ENCODE results near the gene SLC26A11.
"Not testable (repeated sequence)": the region's sequence is repeated elsewhere in the genome, so short reads cannot be mapped to it uniquely, and the experiment has no call there.

The SLC26A11 gene

DNA sequence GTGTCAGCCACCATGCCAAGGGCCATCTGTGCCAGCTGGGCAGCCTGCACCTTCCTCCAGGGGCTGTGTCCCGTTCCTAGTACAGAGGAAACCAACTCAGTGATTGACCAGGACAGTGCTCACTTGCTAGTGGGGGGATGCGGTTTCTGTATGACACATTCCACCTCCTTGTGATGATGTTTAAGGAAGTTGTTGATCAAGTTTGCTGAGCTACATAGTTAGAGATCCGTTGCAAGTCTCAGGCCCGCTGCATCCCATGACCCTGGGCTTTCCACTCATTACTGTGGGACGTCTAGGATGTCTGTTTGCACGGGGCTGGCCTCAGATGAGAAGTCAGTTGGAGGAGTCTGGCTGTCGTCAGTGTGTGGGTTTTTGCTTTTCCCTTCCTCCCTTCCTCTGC, 74.0 kb downstream of the SLC26A11 start:
- Histone ChIP-seq H3K36me3 (ENCODE audit: control insufficient read depth, insufficient read depth, low read length) (peaks cover 18% of the 10 kb centered on the region), H3K4me3 (ENCODE audit: low read depth, low read length) (no peak overlapping the region), H3K27me3 (ENCODE audit: control insufficient read depth, insufficient read depth, low read length) (no peaks in the 10 kb centered on the region), H3K9me3 (ENCODE audit: control insufficient read depth, insufficient read depth, low read length) (no peaks in the 10 kb centered on the region), H3K4me1 (ENCODE audit: control insufficient read depth, insufficient read depth, low read length) (no peaks in the 10 kb centered on the region), H3K9ac (ENCODE audit: low read depth, low read length) (no peak overlapping the region)

DNA sequence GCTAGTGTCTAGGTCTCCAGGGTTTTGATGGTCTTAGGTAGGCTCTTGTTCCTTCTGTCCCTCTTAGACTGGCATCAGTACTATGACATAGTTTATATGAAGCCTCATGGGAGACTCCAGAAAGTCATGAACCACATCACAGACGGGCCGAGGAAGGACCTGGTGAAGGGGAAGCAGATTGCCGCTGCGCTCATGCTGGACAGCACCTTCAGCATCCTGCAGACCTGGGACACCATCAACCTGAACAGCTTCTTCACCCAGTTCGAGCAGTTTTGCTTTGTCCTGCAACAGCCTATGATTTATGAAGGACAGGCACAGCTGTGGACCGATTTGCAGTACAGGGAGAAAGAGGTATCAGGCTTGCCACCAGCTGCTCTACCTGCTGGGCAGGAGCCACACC, 74.4 kb downstream of the SLC26A11 start:
- peaks cover 18% of the 10 kb centered on the region for H3K36me3 ChIP-seq (ENCODE audit: control insufficient read depth, insufficient read depth, low read length)
- H3K9me3 ChIP-seq (ENCODE audit: control insufficient read depth, insufficient read depth, low read length): no peaks in the 10 kb centered on the region
- H3K4me1 ChIP-seq (ENCODE audit: control insufficient read depth, insufficient read depth, low read length): no peaks in the 10 kb centered on the region
- H3K4me3 ChIP-seq (ENCODE audit: low read depth, low read length): no peak overlapping the region
- H3K27me3 ChIP-seq (ENCODE audit: control insufficient read depth, insufficient read depth, low read length): no peaks in the 10 kb centered on the region
- H3K9ac ChIP-seq (ENCODE audit: low read depth, low read length): no peak overlapping the region

DNA sequence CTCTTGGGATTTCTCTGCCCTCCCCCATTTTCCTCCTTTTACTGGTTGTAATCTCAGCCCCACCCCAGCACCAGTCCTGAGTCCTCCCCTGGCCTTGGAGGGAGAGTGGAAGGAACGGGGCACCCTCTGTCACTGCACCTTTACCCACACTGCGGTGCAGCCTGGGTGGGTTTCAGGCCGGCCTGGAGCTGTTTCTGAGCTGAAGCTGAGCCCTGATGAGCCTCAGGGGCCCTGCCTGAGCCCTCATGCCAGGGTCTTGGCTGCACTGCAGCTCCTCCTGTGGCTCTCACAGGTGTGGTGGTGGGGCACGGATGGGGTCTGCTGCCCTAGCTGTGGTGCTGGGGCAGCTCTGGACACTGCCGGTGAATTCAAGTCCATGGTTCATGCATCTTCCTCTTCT, 74.9 kb downstream of the SLC26A11 start:
- Histone ChIP-seq H3K4me1 (ENCODE audit: control insufficient read depth, insufficient read depth, low read length) (no peaks in the 10 kb centered on the region), H3K36me3 (ENCODE audit: control insufficient read depth, insufficient read depth, low read length) (peaks cover 17% of the 10 kb centered on the region), H3K9me3 (ENCODE audit: control insufficient read depth, insufficient read depth, low read length) (no peaks in the 10 kb centered on the region), H3K4me3 (ENCODE audit: low read depth, low read length) (no peak overlapping the region), H3K9ac (ENCODE audit: low read depth, low read length) (no peak overlapping the region), H3K27me3 (ENCODE audit: control insufficient read depth, insufficient read depth, low read length) (no peaks in the 10 kb centered on the region)

DNA sequence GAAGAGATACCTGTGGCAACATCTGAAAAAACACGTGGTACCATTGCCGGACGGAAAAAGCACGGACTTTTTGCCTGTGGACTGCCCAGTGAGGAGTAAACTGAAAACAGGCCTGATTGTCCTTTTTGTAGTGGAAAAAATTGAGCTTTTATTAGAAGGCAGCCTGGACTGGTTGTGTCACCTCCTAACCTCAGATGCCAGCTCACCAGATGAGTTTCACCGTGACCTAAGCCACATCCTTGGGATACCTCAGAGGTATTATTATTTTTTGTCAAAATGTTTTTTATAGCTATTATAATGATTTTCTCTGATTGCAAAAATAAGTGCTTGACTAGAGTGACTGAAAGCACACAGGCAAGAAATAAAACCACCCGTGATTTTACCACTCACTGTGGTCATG, 75.3 kb downstream of the SLC26A11 start:
- H3K9ac ChIP-seq (ENCODE audit: low read depth, low read length): no peak overlapping the region
- H3K4me1 ChIP-seq (ENCODE audit: control insufficient read depth, insufficient read depth, low read length): no peaks in the 10 kb centered on the region
- H3K9me3 ChIP-seq (ENCODE audit: control insufficient read depth, insufficient read depth, low read length): no peaks in the 10 kb centered on the region
- no peaks in the 10 kb centered on the region for H3K27me3 ChIP-seq (ENCODE audit: control insufficient read depth, insufficient read depth, low read length)
- no peak overlapping the region for H3K4me3 ChIP-seq (ENCODE audit: low read depth, low read length)
- peaks cover 13% of the 10 kb centered on the region for H3K36me3 ChIP-seq (ENCODE audit: control insufficient read depth, insufficient read depth, low read length)

DNA sequence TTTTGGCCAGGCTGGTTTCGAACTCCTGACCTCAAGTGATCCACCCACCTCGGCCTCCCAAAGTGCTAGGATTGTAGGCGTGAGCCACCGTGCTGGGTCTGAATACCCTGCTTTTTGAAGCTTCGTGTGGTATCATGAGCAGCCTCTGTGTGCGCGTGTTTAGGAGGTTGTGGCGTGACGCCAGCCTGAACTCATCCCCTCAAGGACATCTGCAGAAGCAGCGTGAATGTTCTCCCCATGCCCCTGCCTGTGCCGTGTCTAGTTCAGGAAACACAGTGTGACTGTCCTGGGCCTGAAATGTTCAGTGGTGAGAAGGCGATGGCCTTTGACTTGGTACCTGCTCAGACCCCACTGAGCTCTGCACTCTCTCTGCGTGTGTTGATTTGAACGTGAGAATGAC, 76.0 kb downstream of the SLC26A11 start:
- Histone ChIP-seq H3K27me3 (ENCODE audit: control insufficient read depth, insufficient read depth, low read length) (no peaks in the 10 kb centered on the region), H3K9me3 (ENCODE audit: control insufficient read depth, insufficient read depth, low read length) (no peaks in the 10 kb centered on the region), H3K4me1 (ENCODE audit: control insufficient read depth, insufficient read depth, low read length) (no peaks in the 10 kb centered on the region), H3K4me3 (ENCODE audit: low read depth, low read length) (no peak overlapping the region), H3K36me3 (ENCODE audit: control insufficient read depth, insufficient read depth, low read length) (peaks cover 13% of the 10 kb centered on the region), H3K9ac (ENCODE audit: low read depth, low read length) (no peak overlapping the region)

DNA sequence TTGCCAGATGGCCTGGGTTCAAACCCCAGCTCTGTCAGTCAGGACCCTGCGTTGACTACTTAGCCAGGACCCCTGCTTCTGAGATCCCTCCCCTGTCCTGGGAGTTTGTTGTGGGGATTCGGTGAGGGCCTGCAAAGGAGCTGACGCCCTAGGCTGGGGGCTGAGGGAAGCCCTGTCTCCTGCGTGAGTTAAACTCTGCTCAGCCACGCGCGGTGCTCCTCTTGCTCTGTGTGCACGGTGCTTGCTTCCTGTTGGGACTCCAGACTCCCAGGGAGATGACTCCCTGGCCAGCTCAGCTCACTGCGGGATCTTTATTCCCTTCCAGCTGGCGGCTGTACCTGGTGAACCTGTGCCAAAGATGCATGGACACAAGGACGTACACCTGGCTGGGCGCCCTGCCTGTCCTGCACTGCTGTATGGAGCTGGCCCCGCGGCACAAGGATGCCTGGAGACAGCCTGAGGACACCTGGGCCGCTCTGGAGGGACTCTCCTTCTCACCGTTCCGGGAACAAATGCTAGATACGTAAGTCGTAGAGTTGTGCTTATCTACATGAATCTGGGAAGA, 77.9 kb downstream of the SLC26A11 start:
- Histone ChIP-seq H3K9me3 (ENCODE audit: control insufficient read depth, insufficient read depth, low read length) (no peaks in the 10 kb centered on the region), H3K4me3 (ENCODE audit: low read depth, low read length) (no peak overlapping the region), H3K4me1 (ENCODE audit: control insufficient read depth, insufficient read depth, low read length) (no peaks in the 10 kb centered on the region), H3K36me3 (ENCODE audit: control insufficient read depth, insufficient read depth, low read length) (peaks cover 10% of the 10 kb centered on the region), H3K27me3 (ENCODE audit: control insufficient read depth, insufficient read depth, low read length) (no peaks in the 10 kb centered on the region), H3K9ac (ENCODE audit: low read depth, low read length) (no peak overlapping the region)

DNA sequence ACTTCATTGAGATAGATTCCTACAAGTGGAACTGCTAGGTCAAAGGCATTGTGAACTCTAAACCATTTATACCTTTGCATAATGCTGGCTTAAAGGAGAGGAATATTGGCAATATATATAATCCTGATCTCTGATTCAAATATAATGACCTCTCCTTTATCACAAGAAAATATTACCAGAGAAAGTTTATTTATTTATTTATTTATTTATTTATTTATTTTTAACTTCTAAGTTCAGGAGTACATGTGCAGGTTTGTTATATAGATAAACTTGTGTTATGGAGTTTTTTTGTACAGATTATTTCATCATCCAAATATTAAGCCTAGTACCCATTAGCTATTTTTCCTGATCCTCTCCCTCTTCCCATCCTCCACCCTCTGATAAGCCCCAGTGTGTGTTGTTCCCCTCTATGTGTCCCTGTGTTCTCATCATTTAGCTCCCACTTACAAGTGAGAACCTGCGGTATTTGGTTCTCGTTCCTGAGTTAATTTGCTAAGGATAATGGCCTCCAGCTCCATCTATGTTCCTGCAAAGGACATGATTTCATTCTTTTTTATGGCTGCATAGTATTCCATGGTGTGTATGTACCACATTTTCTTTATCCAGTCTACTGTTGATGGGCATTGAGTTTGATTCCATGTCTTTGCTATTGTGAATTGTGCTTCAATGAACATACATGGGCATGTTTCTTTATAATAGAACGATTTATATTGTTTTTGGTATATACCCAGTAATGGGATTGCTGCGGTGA, 79.3 kb downstream of the SLC26A11 start:
- not testable (repeated sequence) for H3K9ac ChIP-seq (ENCODE audit: low read depth, low read length); H3K9me3 ChIP-seq (ENCODE audit: control insufficient read depth, insufficient read depth, low read length); H3K27me3 ChIP-seq (ENCODE audit: control insufficient read depth, insufficient read depth, low read length); H3K36me3 ChIP-seq (ENCODE audit: control insufficient read depth, insufficient read depth, low read length); H3K4me3 ChIP-seq (ENCODE audit: low read depth, low read length); H3K4me1 ChIP-seq (ENCODE audit: control insufficient read depth, insufficient read depth, low read length)

DNA sequence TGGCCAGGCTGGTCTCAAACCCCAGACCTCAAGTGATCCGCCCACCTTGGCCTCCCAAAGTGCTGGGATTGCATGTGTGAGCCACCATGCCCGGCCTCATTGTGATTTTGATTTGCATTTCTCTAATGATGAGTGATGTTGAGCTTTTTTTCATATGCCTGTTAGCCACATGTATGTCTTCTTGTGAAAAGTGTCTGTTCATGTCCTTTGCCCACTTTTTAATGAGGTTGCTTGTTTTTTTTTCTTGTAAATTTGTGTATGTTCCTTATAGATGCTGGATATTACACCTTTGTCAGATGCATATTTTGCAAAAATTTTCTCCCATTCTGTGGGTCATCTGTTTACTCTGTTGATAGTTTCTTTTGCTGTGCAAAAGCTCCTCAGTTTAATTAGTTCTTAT, 80.5 kb downstream of the SLC26A11 start:
- not testable (repeated sequence) for H3K4me1 ChIP-seq (ENCODE audit: control insufficient read depth, insufficient read depth, low read length)
- H3K36me3 ChIP-seq (ENCODE audit: control insufficient read depth, insufficient read depth, low read length): peaks cover 11% of the 10 kb centered on the region

More for the DNA sequence above, 80.5 kb downstream of the SLC26A11 start:
- H3K4me3 ChIP-seq (ENCODE audit: low read depth, low read length); H3K9me3 ChIP-seq (ENCODE audit: control insufficient read depth, insufficient read depth, low read length); H3K9ac ChIP-seq (ENCODE audit: low read depth, low read length); H3K27me3 ChIP-seq (ENCODE audit: control insufficient read depth, insufficient read depth, low read length): not testable (repeated sequence)

Measured in iPS-15b (cell line).